ENCODE measurements around the gene PCNT.

- TF ChIP-seq POLR2AphosphoS5 (IDR thresholded peaks at IDR 0.05; ENCODE audit: low read depth) = no peak
- TF ChIP-seq, protein P1, sequence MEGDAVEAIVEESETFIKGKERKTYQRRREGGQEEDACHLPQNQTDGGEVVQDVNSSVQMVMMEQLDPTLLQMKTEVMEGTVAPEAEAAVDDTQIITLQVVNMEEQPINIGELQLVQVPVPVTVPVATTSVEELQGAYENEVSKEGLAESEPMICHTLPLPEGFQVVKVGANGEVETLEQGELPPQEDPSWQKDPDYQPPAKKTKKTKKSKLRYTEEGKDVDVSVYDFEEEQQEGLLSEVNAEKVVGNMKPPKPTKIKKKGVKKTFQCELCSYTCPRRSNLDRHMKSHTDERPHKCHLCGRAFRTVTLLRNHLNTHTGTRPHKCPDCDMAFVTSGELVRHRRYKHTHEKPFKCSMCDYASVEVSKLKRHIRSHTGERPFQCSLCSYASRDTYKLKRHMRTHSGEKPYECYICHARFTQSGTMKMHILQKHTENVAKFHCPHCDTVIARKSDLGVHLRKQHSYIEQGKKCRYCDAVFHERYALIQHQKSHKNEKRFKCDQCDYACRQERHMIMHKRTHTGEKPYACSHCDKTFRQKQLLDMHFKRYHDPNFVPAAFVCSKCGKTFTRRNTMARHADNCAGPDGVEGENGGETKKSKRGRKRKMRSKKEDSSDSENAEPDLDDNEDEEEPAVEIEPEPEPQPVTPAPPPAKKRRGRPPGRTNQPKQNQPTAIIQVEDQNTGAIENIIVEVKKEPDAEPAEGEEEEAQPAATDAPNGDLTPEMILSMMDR (IDR thresholded peaks at IDR 0.05; ENCODE audit: insufficient read depth, low read length) = no peak
- TF ChIP-seq, protein P2, sequence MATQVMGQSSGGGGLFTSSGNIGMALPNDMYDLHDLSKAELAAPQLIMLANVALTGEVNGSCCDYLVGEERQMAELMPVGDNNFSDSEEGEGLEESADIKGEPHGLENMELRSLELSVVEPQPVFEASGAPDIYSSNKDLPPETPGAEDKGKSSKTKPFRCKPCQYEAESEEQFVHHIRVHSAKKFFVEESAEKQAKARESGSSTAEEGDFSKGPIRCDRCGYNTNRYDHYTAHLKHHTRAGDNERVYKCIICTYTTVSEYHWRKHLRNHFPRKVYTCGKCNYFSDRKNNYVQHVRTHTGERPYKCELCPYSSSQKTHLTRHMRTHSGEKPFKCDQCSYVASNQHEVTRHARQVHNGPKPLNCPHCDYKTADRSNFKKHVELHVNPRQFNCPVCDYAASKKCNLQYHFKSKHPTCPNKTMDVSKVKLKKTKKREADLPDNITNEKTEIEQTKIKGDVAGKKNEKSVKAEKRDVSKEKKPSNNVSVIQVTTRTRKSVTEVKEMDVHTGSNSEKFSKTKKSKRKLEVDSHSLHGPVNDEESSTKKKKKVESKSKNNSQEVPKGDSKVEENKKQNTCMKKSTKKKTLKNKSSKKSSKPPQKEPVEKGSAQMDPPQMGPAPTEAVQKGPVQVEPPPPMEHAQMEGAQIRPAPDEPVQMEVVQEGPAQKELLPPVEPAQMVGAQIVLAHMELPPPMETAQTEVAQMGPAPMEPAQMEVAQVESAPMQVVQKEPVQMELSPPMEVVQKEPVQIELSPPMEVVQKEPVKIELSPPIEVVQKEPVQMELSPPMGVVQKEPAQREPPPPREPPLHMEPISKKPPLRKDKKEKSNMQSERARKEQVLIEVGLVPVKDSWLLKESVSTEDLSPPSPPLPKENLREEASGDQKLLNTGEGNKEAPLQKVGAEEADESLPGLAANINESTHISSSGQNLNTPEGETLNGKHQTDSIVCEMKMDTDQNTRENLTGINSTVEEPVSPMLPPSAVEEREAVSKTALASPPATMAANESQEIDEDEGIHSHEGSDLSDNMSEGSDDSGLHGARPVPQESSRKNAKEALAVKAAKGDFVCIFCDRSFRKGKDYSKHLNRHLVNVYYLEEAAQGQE (IDR thresholded peaks at IDR 0.05; ENCODE audit: insufficient replicate concordance, low read depth) = no peak
- TF ChIP-seq SPI1 (IDR thresholded peaks at IDR 0.05; ENCODE audit: borderline replicate concordance, low read depth) = no peak
Measured at GRCh38 chr21:46413365-46413696, 89.4 kb downstream of the PCNT start.
